Ishikawa (cell line): ENCODE measurements around the gene FARS2.

Experiments
- CEBPB ChIP-seq: IDR thresholded peaks from 2 replicates; pipeline ENCODE4 v1.6.1; 2012
- EP300 ChIP-seq: IDR thresholded peaks from 2 replicates; pipeline ENCODE4 v1.6.1; 2012; ENCODE audit warnings: borderline replicate concordance
- RAD21 ChIP-seq: IDR thresholded peaks from 2 replicates; pipeline ENCODE4 v1.6.1; 2012; ENCODE audit warnings: low read depth
- REST ChIP-seq: IDR thresholded peaks from 2 replicates; pipeline ENCODE4 v1.6.1; 2012; ENCODE audit warnings: low read depth, mild to moderate bottlenecking
- TAF1 ChIP-seq: IDR thresholded peaks from 2 replicates; pipeline ENCODE4 v1.6.1; 2012; ENCODE audit warnings: low read depth, mild to moderate bottlenecking
- TEAD4 ChIP-seq: IDR thresholded peaks from 2 replicates; pipeline ENCODE4 v1.6.1; 2012
- YY1 ChIP-seq: IDR thresholded peaks from 2 replicates; pipeline ENCODE4 v1.6.1; 2012; ENCODE audit warnings: low read depth

- TF ChIP-seq YY1 = no peak
- TF ChIP-seq TEAD4 = no peak
- no peak for TF ChIP-seq TAF1
- no peak for TF ChIP-seq EP300
- no peak for TF ChIP-seq RAD21
- no peak for TF ChIP-seq REST
- no peak for TF ChIP-seq CEBPB
Observed at GRCh38 chr6:5471637-5472398, 210.5 kb downstream of the FARS2 start.
